Cerebellar cortex (tissue), 1 donor: ENCODE measurements around the gene SLC25A24.
"Not testable (repeated sequence)": the region's sequence is repeated elsewhere in the genome, so short reads cannot be mapped to it uniquely, and the experiment has no call there.

ENCODE experiments used
- DNase-seq: peaks from one replicate; pipeline ENCODE4 v3.0.0-alpha.2; 2015; ENCODE audit warnings: low spot score

SLC25A24 gene

DNA sequence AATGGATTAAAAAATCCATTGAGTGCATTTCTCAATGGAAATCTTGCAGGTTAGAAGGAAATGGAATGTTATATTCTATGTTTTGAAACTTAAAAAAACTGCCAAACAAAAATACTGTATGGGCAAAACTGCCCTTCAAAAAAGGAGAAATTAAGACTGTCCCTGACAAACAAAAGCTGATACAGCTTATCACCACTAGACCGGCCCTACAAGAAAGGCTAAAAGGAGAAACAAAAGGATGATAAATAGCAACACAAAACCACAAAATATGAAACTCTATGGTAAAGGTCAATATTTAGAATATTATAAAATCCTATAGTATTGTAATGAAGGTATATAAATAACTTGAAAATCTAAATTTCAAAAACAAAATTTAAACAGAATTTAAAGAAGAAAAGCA, 60.0 kb downstream of the SLC25A24 start:
- DNase-seq, result no peak

DNA sequence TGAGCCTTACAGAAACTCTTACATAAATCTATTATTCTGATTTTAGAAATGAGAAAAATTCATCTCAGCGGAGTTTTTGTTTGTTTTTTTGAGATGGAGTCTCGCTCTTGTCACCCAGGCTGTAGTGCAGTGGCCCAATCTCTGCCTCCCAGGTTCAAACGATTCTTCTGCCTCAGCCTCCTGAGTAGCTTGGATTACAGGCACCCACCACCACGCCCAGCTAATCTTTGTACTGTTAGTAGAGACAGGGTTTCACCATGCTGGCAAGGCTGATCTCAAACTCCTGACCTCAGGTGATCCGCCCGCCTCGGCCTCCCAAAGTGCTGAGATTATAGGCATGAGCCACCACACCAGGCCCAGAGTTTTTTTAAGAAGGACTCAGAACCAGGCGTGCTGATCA, 60.6 kb downstream of the SLC25A24 start:
- DNase-seq, result not testable (repeated sequence)

DNA sequence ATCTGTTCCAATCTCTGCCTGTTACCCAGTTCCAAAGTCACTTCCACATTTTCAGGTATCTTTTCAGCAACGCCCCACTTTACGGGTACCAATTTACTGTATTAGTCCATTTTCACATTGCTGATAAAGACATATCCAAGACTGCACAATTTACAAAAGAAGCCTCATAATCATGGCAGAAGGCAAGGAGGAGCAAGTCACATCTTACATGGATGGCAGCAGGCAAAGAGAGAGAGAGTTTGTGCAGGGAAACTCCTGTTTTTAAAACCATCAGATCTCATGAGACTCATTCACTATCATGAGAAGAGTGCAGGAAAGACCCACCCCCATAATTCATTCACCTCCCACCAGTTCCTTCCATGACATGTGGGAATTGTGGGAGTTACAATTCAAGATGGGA, 67.0 kb downstream of the SLC25A24 start:
- not testable (repeated sequence) for DNase-seq

DNA sequence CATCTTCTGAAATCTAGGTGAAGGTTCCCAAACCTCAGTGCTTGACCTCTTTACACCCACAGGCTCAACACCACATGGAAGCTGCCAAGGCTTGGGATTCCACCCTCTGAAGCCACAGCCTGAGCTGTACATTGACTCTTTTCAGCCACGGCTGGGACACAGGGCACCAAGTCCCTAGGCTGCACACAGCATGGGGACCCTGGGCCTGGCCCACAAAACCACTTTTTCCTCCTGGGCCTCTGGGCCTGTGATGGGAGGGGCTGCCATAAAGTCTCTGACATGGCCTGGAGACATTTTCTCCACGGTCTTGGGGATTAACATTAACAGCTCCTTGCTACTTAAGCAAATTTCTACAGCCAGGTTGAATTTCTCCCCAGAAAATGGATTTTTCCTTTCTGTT, 67.8 kb downstream of the SLC25A24 start:
- not testable (repeated sequence) for DNase-seq

DNA sequence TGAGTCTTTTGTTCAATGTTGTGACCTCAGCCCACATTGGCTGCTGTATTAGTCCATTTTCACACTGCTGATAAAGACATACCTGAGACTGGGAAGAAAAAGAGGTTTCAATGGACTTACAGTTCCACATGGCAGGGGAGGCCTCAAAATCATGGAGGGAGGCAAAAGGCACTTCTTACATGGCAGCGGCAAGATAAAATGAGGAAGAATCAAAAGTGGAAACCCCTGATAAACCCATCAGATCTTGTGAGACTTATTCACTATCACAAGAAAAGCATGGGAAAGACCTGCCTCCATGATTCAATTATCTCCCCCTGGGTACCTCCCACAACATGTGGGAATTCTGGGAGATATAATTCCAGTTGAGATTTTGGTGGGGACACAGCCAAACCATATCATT, 68.9 kb downstream of the SLC25A24 start:
- DNase-seq, result not testable (repeated sequence)

GRCh38 chr1:108130794-108131193, 69.3 kb downstream of the SLC25A24 start:
- DNase-seq, result no peak

DNA sequence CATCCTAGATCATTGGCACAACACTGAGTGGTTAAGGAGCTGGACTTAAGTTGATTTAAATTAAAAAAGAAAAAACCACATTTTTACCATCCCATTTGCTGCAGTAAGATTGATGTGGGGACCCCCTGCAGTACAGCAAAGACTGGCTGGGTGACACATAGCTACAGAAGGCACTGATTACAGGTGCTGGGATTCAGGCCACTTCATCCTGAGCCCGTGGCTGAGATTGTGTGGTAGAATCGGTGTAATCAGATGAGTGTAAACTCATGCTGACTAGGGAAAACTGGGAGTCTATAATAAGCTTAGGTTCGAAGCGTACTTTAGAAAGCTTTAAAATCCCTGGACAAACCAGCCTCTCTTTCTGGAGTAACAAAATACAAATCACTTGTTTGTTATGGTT, 70.1 kb downstream of the SLC25A24 start:
- no peak for DNase-seq

- DNase-seq, result peak; percentile 92
These were observed 74.6 kb downstream of the SLC25A24 start for GRCh38 chr1:108125312-108126138.

- DNase-seq, result no peak
These were observed 75.4 kb downstream of the SLC25A24 start for GRCh38 chr1:108124622-108125311.

DNA sequence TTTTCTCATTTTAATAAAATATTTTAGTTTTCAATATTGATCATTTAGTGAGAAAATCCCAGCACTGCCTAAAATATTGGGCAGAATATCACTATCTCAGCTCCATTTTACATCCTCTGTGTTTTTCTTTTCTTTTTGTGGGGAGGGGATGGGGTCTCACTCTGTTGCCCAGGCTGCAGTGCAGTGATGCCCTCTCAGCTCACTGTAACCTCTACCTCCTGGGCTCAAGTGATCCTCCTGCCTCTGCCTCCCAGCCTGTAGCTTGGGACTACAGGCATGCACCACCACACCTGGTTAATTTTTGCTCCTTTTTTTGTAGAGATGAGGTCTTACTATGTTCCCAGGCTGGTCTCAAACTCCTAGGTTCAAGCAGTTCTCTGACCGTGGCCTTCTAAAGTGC, 76.1 kb downstream of the SLC25A24 start:
- DNase-seq, result no peak

DNA sequence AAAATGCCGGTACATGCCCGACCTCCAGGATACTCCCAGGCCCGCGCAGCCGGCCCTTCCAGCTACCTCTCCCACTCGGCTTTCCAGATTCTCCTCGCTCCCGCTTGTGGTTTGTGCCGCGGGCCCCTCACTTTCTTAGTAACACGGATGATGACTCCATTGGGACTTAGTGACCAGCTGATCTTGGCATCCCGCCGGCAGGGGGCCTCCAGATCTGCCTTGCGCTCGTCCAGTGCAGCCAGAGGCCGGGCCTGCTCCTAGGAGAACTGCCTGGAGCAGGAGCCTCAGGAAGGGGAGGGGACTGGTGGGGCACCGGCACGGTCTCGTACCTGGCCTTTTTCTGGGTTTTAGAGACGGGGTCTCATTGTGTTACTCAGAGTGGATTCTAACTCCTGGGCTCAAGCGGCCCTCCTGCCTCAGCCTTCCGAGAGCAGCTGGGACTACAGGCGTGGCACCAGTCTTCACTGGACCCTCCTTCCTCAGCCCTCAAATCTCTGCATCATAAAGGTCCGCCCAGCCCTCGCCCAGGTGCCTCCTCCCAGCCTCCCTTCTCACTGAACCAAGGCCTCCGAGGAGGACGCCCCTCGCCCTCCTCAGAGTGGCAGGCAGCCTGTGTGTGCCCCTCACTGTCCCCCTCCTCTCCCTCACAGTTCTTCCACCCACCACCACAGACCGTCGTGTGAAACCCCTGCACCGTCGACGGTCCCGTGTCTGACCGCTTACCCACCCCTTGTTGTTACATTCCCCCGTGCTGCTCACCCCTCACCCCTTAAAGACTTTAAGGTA, 78.6 kb downstream of the SLC25A24 start:
- DNase-seq, result no peak

DNA sequence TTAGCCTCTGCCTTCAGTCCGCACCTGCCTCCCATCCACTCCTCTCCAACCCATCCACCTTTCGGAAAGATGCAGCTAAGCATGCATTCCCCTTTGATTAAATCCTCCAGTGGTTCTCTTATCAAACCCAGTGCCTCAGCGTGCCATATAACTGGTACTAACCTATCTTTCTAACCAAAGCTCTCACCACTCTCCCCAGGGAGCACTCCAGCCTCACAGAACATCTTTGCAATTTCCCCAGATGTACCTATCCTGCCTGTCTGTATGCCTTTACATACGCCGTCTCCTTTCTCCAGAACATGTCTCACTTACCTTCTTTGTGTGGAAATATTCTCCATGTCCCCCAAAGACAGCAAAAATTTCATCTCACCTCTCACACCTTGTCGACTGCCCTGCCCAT, 80.0 kb downstream of the SLC25A24 start:
- no peak for DNase-seq

DNA sequence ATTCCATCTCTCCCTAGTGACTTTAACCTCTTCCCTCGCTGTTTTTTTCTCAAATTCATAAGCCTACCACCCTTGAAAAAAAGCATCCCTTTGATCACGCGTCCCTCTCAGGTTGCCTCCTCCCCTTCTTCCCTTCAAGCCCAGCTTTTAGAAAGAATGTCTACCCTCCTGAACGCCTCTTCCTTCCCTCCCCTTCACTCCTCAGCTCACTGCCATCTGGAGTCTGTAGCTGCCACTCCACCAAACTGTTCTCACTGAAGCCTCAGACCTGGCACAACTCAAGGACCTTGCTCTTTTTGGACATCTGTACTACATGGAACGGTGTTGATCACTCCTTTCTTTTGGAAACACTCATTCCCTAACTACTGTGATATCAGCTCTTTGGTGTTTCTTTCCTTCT, 80.6 kb downstream of the SLC25A24 start:
- DNase-seq, result no peak

DNA sequence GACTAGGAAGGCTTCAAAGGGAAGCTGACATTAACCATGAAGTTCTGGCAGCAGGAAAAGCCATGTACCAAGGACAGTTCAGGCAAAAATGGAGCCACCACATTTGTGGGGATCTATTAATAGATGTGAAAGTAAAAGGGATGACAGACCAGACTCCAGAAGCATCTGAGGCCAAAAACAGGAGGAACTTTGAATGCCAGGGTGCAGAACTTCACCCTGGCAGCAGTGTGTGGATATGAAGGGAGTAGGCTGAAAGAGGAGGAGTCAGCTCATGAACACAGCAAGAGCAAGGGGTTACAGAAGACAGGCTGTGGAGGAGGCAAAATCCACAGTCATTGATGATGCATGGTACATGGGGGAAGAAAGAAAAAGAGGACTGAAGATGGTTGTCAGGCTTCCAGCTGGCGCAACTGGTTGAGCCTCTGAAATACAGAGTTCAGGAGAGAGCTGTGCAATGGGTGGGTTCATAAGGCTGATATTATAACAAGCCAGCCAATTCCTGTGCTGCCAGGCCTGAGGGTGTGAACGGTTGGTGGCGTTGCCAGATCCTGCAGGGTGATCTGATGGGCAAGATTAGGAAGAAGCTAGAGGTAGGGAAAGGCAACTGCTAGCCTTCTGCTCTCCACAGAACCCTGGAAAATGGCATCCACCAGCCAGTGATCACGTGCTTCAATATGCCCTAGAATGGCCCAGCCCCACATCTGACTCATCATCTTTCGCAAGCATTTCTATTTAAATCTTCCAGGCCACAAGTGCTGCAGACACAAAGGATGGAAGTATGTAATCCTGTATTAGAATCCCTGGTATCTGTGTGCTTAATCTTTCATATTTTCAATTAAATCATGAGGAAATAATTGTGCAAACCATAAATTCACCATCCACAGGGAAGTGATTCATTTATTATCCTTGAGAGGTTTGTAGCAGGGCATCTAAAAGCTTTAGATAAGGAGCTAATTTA, 81.9 kb downstream of the SLC25A24 start:
- DNase-seq, result no peak

- DNase-seq, result no peak
These were observed 82.9 kb downstream of the SLC25A24 start for GRCh38 chr1:108117237-108117636.

GRCh38 chr1:108114033-108114599, 86.0 kb downstream of the SLC25A24 start:
- DNase-seq, result no peak

DNA sequence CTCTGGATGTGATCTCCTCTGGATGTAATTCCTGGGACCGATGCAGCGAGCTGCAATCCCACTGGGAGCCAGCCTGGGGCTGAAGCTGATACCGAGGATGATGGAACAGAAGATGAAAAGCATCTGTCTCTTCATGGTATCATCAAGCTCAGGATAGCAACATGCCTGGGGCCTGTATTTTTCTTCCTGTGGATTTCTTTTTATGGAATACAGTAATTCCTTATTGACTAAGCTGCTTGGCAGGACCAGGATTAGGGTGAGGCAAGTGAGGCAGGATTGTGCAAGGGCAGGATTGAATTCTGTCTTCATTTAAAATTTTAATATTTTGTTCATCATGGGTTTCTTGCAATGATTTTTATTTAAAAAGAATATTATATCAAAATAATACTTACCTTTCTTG, 86.6 kb downstream of the SLC25A24 start:
- DNase-seq, result no peak

GRCh38 chr1:108109295-108109973, 90.7 kb downstream of the SLC25A24 start:
- no peak for DNase-seq

DNA sequence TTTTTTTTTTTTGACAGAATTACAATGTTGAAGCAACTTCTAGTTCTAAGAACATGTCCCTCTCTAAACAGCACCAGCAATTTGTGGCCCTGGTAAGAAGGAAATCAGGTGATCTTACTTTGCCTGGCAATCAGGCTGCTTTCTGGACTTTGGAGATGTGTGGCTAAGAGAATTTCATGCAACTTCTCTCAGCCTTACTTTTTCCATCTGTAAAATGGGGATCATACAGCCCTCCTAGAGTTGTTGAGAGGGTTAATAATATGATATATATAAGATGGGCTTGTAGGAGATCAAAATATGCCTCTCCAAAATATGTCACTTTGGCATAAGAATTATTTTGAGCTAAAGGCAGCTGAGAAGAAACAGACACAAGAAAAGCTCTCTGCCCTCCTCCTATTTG, 92.0 kb downstream of the SLC25A24 start:
- DNase-seq, result no peak

DNA sequence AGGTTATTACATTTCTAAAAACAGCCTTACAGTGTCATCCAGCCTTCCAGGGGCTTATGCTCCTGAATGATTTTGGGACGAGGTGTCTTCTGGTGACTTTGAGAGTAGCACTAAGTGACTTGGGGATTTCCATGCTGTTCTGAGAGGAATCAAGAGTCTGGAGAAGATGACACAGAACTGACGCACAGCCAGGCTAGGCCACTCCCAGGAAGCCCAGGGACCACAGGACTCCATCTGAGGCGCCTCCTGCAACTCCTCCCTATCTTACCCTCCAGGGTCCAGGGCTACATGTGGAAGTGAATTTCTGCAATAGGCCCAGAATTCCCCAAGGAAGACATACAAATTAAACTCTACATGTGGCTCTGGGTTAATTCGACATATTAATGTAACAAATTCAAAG, 92.5 kb downstream of the SLC25A24 start:
- DNase-seq, result no peak

- no peak for DNase-seq
These were observed 93.4 kb downstream of the SLC25A24 start for GRCh38 chr1:108106775-108107174.
